Glutamatergic neuron (in vitro differentiated cells): Measurements from ENCODE around the gene NUP62. TPM values are rescaled to one million over a fixed set of nuclear protein-coding genes. Genes with fewer than 3 reads are reported as not detected.

Source experiments
- DNase-seq: peaks from one replicate; pipeline ENCODE4 v3.0.0; 2022
- H3K27ac Mint-ChIP-seq: one replicate; pipeline ENCODE4 v1.8.0; 2020; ENCODE audit warnings: mild to moderate bottlenecking, mixed read lengths, inconsistent platforms; ENCODE audit not compliant: unreplicated experiment
- H3K27me3 Mint-ChIP-seq: one replicate; pipeline ENCODE4 v1.8.0; 2020; ENCODE audit warnings: mild to moderate bottlenecking, moderate library complexity, mixed read lengths, inconsistent platforms; ENCODE audit not compliant: unreplicated experiment
- H3K36me3 Mint-ChIP-seq: one replicate; pipeline ENCODE4 v1.8.0; 2020; ENCODE audit warnings: mild to moderate bottlenecking, mixed read lengths, inconsistent platforms; ENCODE audit not compliant: unreplicated experiment
- H3K4me1 Mint-ChIP-seq: one replicate; pipeline ENCODE4 v1.8.0; 2020; ENCODE audit warnings: mild to moderate bottlenecking, low read depth, mixed read lengths, inconsistent platforms; ENCODE audit not compliant: unreplicated experiment
- H3K4me3 Mint-ChIP-seq: one replicate; pipeline ENCODE4 v1.8.0; 2020; ENCODE audit warnings: mild to moderate bottlenecking, mixed read lengths, inconsistent platforms; ENCODE audit not compliant: unreplicated experiment
- H3K9me3 Mint-ChIP-seq: one replicate; pipeline ENCODE4 v1.8.0; 2020; ENCODE audit warnings: mild to moderate bottlenecking, moderate library complexity, mixed read lengths, inconsistent platforms; ENCODE audit not compliant: unreplicated experiment
- total RNA-seq: library from RNA; stranded (reverse); fragmentation: NEBNext Ultra II Directional; extraction: Animal tissue kit (Norgen Biotek cat#: 25700); gene quantifications from one replicate; pipeline ENCODE4 v1.2.1, GENCODE V29; 2021; ENCODE audit not compliant: unreplicated experiment
- TF ChIP-seq, protein P1 (sequence below): fragments of 200-600 bp; sonication (generic); IDR thresholded peaks from one replicate; pipeline ENCODE4 v1.5.0; 2021; ENCODE audit not compliant: partially characterized antibody, unreplicated experiment

Gene NUP62
- total RNA-seq, 1 donor from 2014 or later, result 65.4 TPM

- Mint-ChIP-seq H3K27me3 (peaks cover 3% of the 10 kb centered on the region), H3K9me3 (peaks cover 2% of the 10 kb centered on the region), H3K27ac (no peak overlapping the region), H3K4me1 (peaks cover 11% of the 10 kb centered on the region), H3K4me3 (no peak overlapping the region), H3K36me3 (no peaks in the 10 kb centered on the region)
- TF ChIP-seq, protein P1, sequence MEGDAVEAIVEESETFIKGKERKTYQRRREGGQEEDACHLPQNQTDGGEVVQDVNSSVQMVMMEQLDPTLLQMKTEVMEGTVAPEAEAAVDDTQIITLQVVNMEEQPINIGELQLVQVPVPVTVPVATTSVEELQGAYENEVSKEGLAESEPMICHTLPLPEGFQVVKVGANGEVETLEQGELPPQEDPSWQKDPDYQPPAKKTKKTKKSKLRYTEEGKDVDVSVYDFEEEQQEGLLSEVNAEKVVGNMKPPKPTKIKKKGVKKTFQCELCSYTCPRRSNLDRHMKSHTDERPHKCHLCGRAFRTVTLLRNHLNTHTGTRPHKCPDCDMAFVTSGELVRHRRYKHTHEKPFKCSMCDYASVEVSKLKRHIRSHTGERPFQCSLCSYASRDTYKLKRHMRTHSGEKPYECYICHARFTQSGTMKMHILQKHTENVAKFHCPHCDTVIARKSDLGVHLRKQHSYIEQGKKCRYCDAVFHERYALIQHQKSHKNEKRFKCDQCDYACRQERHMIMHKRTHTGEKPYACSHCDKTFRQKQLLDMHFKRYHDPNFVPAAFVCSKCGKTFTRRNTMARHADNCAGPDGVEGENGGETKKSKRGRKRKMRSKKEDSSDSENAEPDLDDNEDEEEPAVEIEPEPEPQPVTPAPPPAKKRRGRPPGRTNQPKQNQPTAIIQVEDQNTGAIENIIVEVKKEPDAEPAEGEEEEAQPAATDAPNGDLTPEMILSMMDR, result no peak
- no peak for DNase-seq
These were observed 25.6 kb upstream of the NUP62 start for GRCh38 chr19:49954933-49955332.

GRCh38 chr19:49954092-49954829, 25.0 kb upstream of the NUP62 start:
- TF ChIP-seq, protein P1, result no peak
- H3K4me3 Mint-ChIP-seq, result no peak overlapping the region
- peaks cover 11% of the 10 kb centered on the region for H3K4me1 Mint-ChIP-seq
- no peak overlapping the region for H3K27ac Mint-ChIP-seq
- H3K9me3 Mint-ChIP-seq, result peaks cover 2% of the 10 kb centered on the region
- peaks cover 3% of the 10 kb centered on the region for H3K27me3 Mint-ChIP-seq
- no peak for DNase-seq
- no peaks in the 10 kb centered on the region for H3K36me3 Mint-ChIP-seq

- H3K9me3 Mint-ChIP-seq, result peaks cover 2% of the 10 kb centered on the region
- DNase-seq, result no peak
- TF ChIP-seq, protein P1, result no peak
- no peak overlapping the region for H3K4me3 Mint-ChIP-seq
- peaks cover 11% of the 10 kb centered on the region for H3K4me1 Mint-ChIP-seq
- no peaks in the 10 kb centered on the region for H3K36me3 Mint-ChIP-seq
- H3K27ac Mint-ChIP-seq, result no peak overlapping the region
- peaks cover 3% of the 10 kb centered on the region for H3K27me3 Mint-ChIP-seq
These were observed 24.1 kb upstream of the NUP62 start for GRCh38 chr19:49953416-49953815.

DNA sequence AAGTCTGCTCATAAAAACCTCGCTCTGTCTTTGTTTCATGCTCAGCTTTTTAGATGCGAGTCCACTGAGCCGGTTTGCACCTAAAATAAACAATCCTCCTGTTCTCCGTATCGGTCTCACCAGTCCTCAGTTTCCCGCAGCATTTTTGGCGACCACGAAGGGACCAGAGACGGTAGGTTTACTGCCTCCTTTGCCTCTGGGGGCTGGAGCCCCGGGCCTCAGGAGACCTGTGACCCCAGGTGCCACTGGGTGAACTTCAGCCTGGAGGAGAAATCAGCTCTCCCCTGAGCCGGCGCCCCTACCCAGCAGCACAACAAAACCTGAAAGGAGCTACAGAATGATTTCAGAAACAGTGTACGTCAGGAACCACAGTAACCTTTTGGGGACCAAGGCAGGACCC, 23.6 kb upstream of the NUP62 start:
- Mint-ChIP-seq H3K4me1 (peaks cover 11% of the 10 kb centered on the region), H3K9me3 (peaks cover 2% of the 10 kb centered on the region), H3K4me3 (no peak overlapping the region), H3K36me3 (no peaks in the 10 kb centered on the region), H3K27me3 (peaks cover 3% of the 10 kb centered on the region), H3K27ac (no peak overlapping the region)
- TF ChIP-seq, protein P1, result no peak
- no peak for DNase-seq

DNA sequence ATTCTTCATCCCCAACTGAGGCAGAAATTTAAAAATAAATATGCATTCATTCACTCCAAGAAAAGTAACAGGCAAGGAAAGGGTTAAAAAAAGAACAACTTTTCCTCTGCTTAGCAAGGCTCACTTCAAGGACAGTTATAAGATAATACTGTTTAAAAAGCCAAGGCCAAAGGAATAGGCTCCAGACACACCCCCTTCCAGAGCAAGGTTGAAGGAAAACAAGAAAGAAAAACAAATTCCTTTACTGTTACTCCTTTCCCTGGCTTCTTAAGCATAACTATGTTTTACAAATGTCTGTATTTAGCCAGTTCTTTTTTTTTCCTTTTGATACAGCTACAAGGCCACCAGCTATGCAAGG, 23.2 kb upstream of the NUP62 start:
- Mint-ChIP-seq H3K27me3 (peaks cover 3% of the 10 kb centered on the region), H3K4me1 (peaks cover 11% of the 10 kb centered on the region), H3K9me3 (peaks cover 2% of the 10 kb centered on the region), H3K36me3 (no peaks in the 10 kb centered on the region), H3K4me3 (no peak overlapping the region), H3K27ac (no peak overlapping the region)
- no peak for DNase-seq
- TF ChIP-seq, protein P1, result no peak
